GM18861 (cell line): ENCODE measurements around the gene KLF1.
A peak's percentile ranks its signal among the peaks of the same experiment; 100 is the strongest.
"Not testable (repeated sequence)": the region's sequence is repeated elsewhere in the genome, so short reads cannot be mapped to it uniquely, and the experiment has no call there.

Experiments
- ATAC-seq: cut with Tn5 transposase; IDR thresholded peaks from one replicate; pipeline ENCODE4 v1.9.1; 2021; ENCODE audit not compliant: unreplicated experiment

Gene KLF1

DNA sequence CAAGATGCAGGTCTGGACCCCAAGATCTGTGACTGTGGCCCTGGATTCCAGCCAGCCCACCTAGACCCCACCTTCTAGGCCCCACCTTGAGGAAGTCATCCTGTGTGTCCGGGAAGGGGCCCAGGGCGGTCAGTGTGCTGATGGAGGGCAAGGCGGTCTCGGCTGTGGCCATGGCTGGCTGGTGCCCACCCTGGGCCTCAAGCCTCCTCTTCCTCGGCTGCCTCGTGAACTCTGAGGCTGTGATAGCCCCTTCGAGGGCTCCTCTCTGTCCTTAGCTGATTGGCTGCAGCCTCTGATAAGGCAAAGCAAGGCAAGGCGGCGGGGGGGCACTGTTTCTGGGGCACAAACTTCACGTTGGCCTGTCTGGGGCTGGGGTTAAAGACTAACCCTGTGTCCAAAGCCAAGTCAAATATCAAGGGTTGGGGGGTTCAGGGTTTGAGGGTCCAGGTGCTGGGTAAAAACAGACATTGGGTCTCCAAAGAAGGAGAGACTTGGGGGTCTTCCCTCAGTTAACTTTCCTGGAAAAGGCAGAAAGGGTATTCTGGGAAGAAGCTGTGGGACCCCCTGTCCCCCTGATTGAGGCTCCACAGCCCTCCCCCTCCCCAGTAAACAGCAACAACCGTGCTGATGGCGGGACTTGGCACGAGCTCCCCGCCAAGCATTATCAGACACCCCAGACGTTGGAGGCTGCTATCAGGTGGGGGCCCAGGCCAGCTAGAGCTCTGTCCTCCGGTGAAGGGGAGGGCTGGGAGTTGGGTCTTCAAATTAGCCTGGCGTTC lies at the start of gene KLF1:
Gene KLF1, minus strand, starts transcription at position 233 of the 779 bp plus-strand sequence. Its CDS starts 61 bp downstream, at position 172.
- ATAC-seq, result no peak

DNA sequence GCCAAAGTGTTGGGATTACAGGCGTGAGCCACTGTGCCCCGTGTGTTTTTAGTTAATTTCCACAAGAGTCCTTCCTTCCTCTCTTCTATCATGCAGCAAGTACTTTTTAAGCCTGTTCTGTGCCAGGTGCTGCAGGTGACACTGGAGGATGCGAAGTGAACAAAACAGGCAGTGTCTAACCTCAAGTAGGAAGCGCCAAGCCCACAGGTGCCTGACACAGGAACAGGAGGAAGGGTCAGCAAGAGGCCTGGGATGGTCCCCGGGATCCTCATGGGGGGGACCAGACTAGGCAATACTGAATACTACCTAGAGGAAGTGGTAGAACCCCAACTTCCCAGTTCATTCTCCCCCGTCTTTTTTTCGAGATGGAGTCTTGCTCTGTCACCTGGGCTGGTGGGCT lies 49.6 kb upstream of the KLF1 start:
- no peak for ATAC-seq

DNA sequence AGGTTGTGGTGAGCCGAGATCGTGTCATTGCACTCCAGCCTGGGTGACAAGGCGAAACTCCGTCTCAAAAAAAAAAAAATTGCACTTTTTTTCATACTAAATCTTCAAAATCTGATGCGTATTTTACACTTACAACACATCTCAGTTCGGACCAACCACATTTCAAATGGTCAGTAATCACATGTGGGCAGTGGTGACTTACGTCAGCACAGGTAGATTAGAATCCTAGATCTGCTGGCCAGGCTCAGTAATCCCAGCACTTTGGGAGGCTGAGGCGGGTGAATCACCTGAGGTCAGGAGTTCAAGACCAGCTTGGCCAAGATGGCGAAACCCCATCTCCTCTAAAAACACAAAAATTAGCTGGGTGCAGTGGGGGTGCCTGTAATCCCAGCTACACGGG lies 48.1 kb upstream of the KLF1 start:
- ATAC-seq, result no peak

DNA sequence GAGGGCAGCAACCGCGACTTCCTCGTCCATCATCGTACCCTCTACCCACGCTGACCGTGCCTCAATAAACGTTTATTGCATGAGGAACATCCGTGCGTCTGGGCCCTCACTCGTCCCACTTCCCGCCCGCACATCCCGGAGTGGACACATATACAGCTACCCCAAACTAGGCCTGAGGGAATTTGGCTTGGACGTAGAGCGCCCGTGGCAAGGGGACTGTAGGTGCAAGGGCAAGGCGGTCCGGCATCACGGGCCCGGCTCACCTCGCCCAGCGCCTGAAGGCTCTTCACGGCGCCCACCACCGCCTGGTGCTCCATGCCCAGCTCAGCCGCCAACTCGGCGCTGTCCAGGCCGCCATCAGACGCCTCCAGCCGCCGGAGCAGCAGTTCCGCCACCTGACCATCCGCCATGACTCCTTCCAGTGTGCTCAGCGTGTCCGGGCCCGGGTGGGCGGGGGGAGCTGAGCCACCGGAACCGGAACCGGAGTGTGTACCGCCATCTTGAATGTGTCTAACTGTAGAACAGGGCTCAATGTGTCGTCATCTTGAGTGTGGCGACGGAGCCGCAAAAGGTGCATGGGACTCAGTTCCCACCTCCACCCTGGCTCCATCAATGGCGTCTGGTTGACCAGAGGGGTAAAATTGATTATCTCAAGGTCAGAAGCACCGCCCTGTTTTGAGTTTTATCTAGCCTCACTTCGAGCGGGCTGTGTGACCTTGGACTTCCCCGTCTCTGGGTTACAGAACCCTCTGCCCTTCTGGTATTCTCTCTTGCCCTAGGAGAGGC lies 46.5 kb upstream of the KLF1 start, which contains the start of gene FARSA:
Gene FARSA, minus strand, starts transcription at position 425 of the 786 bp plus-strand sequence. Its CDS starts 15 bp downstream, at position 410.
- ATAC-seq, result peak; percentile 34

DNA sequence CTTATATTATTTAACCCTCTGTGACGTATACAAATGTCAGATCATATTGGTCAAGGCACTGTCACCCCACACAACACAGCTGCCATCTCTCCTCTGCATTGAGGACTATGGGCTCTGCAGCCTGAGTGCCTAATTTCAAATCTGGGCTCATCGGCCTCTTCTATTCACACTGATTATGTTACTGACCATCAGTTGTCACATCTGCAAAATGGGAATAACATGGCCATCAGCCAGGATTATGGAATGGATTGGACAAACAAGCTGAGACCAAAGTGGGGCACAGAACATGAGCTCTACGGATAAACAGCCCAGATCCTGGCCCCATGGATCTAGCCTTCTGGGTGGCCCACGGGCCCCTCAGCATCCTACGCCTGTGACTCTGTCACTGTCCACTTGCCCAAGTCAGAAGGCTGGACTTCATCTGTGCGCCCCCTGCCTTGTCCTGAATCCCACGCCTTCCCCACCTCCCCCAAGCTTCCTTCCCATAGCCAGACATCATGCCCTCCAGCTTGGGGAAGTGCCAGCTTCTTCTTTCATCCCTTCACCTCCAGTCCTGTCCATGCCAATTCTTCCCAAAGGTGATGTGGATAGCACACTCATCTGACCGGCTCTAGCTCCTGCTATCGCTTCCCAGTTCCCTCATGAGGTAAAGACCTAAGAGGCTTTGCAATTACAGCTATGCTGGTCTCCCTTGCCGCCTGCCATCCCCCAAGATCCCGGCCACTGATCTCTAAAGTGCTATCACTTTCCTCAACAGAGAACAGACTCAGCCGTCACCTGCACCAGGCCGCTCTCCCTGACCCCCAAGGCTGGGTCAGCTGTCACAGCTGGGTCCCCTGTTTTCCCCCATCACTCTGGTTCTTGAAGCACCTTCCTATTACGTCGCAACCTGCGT lies 45.6 kb upstream of the KLF1 start:
- no peak for ATAC-seq

DNA sequence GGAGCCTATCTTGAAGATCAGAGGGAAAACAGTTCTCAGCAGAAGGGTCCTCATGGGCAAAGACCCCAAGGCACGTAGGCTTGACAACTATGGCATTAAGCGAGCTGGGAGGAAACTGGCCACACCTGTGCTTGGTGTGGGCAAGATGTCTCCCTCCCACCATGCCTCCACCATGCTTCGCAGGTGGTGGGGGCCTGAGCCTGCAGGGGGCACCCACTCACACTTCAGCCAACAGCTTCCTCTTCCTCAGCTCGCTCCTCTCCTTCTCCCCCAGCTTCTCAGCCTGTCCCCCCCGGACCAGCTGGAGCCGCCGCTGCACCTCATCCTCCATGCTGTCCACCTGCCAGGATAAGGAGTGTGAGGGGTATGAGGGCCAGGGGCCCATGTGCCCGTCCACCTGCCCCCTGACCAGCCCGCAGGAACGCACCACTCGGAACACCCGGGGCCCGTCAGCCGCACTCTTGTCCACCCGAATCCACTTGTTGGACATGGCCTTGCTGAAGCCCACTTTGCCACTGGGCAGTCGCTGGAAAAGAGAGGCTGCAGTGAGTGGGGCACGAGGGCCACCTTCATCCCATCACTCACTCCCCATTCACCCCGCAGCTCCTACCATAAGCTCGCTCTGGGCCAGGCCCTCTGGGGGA lies 43.1 kb upstream of the KLF1 start:
- no peak for ATAC-seq

DNA sequence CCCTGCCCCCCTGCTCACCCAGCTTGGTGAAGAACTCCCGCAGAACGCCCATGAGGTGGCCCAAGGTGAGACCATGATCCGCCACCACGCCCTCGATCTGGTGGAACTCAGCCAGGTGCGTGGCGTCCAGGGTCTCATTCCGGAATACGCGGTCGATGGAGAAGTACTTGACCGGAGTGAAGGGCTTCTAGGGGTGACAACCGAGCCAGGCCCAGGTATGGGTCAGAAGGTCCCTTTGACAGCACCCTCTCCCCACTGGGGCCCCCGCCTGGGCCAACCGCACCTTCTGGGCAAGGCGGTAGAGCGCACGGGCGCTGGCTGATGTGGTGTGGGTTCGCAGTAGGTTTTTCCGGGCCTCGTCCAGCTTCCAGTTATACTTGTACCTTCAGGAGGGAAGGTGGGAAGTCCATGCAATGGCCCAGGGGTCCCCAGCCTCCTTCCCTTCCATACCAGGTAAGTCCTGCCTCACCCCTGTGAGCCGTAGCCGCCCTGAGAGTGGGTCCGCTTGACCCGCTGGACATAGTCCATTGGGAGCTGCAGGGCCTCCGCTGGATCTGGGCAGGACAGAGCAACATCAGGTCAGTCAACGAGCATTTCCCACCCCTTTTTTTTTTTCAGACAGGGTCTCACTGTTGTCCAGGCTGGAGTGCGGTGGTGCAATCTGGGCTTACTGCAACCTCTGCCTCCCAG lies 37.8 kb upstream of the KLF1 start:
- no peak for ATAC-seq

DNA sequence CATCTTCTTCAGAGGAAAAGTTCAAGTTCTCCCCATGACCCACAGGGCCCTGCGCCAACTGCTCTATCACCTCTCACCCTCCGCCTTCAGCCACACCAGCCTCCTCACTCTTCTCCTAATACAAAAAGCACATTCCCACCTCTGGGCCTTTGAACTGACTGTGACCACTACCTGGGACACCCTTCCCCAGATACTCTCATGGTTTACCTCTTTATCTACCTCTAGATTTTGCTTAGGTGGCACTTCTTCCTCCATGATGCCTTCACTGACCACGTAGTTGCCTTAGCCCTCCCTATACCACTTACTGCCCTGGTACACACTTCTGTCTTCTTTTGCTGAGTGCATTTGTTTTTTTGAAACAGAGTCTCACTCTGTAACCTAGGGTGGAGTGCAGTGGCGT lies 36.0 kb upstream of the KLF1 start:
- no peak for ATAC-seq

DNA sequence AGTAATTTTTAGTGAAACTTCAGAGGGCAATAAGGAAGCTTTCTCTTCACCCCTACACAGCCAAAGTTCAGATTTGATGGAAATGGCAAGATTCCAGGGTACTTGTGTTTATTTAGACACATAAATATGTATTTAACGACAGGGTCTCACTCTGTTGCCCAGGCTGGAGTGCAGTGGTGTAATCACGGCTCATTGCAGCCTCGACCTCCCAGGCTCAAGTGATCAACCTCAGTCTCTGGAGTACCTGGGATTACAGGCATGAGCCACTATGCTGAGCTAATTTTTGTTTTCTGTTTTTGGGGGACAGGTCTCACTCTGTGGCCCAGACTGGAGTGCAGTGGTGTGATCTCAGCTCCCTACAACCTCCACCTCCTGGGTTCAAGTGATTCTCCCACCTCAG lies 34.0 kb upstream of the KLF1 start:
- ATAC-seq, result no peak

DNA sequence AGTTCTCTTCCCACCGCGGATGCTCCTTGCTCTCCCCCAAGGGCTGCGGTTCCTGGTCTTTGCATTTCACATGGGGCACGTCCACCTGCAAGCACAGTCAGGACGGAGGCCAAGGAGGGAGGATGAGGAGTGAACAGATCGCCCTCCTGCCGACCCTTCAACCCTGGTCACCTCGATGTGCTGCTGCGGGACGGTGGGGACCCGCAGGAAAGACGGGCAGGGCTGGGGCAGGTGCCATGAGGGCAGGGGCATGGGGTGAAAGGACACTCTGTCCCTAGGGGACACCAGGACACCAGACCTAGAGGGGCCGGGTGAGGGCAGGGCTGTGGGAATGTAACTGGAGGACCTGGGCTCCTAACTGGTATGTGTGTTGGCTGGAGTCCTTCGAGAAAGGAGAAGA lies 31.3 kb upstream of the KLF1 start:
- ATAC-seq, result no peak

DNA sequence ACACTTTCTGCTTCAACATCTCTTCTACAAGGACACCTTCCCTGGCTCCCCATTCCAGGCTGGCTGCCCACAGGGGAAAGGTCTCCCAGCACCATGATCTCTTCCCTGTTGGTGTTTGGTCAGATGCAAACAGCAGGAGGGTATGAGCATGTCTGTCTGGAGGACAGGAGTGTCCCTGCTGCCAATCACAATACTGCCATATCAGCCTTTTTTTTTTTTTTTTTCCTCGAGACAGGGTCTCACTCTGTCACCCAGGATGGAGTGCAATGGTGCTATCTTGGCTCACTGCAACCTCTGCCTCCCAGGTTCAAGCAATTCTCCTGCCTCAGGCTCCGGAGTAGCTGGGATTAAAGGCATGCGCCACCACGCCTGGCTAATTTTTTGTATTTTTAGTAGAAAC lies 28.9 kb upstream of the KLF1 start:
- ATAC-seq, result not testable (repeated sequence)

DNA sequence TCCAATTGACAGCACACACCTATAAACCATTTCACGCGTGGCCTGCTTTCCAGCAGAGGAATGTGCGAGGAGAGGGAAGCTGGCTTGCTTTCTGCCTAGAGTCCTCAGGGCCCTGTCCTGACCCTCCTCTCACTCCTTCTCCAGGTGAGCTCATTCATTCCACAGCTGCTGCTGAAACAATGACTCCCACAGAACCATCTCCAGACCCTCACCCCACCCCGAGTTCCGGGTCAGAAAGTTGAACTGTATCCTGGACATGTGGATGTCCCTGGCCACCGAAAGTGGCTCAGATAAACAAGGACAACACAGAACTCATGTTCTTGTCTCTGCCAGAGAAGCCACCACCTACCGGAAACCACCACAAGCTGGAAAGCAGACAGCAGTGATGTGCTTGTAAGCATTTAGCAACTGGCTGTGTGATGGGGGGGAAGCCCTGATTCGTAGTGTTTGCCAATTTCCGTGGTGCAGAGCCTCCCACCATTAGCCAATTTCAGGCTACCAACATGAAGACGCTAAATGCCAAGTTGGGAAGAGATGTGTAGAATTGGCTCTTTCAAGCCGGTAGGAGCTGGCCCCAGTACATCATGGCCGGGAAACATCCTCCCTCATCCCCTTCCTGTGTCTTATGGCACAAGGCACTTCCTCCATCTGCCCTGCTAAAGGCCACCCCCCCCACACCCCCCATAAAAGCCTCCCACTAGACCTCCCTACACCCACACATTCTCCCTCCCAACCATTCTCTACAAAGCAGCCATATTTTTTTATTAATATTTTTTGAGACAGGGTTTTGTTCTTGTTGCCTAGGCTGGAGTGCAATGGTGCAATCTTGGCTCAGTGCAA lies 27.1 kb upstream of the KLF1 start:
- ATAC-seq, result no peak

DNA sequence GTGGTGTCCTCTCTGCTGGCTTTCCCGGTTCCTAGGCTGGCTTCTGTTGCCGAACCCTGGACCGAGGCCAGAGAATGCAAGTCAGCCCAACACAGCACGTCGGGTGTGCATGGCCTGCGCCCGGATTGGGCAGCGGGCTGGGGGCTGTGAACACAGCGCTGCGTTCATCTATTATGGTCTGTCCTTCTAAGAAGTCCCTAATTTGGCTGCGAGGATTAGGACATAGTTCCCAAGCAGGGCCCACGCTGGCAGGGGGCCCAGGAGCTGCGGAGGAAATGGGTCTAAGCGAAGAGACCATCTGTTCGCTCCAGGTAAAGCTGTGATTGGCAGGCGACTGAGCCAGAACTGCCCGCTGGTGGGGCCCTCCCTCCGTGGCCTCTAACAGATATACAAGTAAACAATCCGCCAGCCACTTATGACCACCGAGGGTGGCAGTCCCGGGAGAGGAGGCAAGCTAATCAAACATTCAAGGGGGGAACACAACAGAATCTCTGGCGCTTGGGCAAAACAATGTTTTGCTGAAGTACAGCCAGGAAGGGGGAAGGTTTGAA lies 26.1 kb upstream of the KLF1 start:
- ATAC-seq, result no peak

DNA sequence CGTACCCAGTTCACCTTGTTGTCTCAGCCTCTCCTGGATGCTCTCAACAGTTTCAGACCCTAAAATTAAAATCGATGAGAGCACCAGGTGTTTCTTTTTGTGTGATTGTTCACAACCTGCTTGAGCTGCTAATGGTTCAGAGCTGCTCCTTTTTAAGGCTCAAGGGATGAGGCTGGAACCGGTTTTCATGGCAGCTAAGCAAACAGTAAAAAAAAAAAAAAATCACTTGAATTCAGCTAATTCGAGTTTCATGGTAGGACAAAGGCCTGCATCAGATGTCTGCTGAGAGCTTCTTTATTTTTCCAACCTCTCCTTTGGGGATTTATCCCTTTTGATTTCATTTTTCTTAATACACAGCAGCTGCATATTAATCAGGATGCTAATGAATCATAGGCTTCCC lies 25.6 kb upstream of the KLF1 start:
- ATAC-seq, result no peak

DNA sequence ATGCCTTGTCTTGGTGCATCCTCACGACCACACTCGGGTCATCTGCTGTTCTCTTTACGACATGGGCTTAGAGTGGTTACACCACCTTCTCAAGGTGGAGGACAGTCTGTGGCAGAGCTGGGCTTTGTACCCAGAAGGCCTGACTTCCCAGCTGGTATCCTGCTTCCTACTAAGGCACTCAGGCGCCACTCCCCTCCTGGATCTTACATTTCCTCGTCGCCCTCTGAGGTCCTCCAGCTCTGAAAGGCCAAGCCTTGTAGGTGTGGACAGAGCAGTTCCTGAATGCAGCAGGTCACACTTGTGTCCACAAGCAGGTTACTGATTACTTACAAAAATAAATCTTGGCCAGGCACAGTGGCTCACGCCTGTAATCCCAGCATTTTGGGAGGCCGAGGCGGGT lies 20.2 kb upstream of the KLF1 start:
- no peak for ATAC-seq

DNA sequence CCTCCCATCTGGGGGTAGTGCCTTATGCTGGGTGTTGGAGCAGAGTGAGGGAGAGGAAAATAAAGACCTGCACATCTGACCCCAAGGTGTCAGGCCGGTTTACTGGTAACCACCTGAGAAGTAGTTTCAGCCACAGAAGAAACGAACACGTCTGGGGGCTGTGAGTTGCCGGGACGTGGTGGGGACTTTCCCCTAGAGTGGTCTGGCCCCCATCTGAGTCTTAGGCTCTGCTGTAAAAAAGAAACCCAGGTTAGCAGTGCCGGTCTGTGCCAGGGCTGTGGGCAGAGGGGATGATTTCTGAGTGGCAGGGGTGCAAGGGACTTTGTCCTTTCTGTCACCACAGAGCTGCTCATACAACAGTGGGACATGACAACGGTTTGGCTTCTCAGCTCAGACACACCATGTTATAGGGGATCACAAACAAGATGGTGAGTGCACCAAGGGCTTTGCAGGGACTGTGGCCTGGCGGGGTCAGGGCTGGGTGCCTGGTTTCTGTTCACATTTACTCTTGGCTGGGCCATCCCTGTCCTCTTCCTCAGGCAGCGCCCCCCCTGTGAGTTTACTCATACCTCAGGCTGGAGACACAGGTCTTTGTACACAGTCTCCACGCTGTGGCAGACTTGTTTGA lies 13.0 kb upstream of the KLF1 start:
- ATAC-seq, result peak; percentile 66

DNA sequence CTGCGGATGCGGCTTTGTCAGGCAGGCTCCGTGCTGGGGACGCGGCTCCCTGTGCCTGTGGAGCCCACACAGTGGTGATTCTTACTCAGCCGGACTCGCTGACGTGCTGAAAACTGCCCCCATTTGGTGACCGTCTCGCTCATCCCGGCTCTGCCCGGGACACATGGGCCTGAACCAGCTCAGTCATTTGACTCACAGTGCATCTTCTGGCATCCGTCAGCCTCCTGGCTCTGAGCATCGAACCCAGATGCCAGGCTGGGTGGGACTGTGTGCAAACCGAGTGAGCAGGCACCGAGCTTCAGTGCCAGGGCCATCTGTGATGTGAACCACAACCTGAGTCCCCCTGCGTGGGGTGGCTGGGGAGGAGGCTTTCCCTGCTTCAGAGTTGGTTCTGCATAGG lies 9.5 kb upstream of the KLF1 start:
- no peak for ATAC-seq

DNA sequence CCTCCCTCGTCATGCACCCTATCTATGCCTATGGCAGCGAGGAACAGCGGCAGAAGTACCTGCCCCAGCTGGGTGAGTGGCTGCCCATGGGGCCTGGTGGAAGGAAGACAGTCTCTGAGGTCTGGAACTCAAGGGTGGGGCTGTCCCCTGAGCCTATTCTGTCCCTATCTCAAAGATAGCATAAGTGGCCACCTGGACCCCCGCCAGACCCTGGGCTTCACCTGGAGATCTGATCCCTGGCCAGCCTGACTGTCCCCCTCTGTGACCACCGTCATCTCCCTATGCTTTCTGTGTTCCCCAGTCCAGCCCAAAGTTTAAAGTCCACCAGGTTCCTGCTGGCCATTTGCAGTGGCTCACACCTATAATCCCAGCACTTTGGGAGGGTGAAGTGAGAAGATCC lies 6.6 kb upstream of the KLF1 start:
- no peak for ATAC-seq
